B cell (primary cell): ENCODE results near the gene HOATZ. TPM values are rescaled to one million over a fixed set of nuclear protein-coding genes. Genes with fewer than 3 reads are reported as not detected.

ENCODE experiments used
- ATAC-seq: fragments of 200-7000 bp; cut with Tn5 transposase; one replicate; pipeline ENCODE4 v1.10.0; 2021; ENCODE audit warnings: low read depth, mild to moderate bottlenecking, moderate number of reproducible peaks, moderate library complexity
- CTCF ChIA-PET: fragments of 350-600 bp; sonication (Branson Sonifier 250); formaldehyde crosslinking; loops from one replicate; lab custom pipeline; 2021; ENCODE audit warnings: antibody characterized with exemption, inconsistent platforms; lab: Charles Lee
- POLR2A ChIA-PET: fragments of 350-600 bp; sonication (Branson Sonifier 250); formaldehyde crosslinking; loops from one replicate; lab custom pipeline; 2021; ENCODE audit warnings: antibody characterized with exemption; lab: Charles Lee
- DNase-seq: peaks from one replicate; pipeline ENCODE4 v3.0.0; 2013
- H2AFZ ChIP-seq: 2 replicates; pipeline ENCODE4 v1.6.1; 2012; ENCODE audit warnings: mild to moderate bottlenecking, low read depth, low read length; ENCODE audit not compliant: insufficient read depth, poor library complexity, severe bottlenecking
- H3K27ac ChIP-seq, 2 donors: 1 replicate in 1 of 2; 2 replicates in 1 of 2; pipeline ENCODE4 v1.5.1; 2012 to 2013; ENCODE audit warnings: low read length in 2 of 2, mild to moderate bottlenecking in 2 of 2, moderate library complexity in 1 of 2
- H3K27me3 ChIP-seq, 4 experiments: fragments of 200-600 bp in 1 of 4; sonication (generic) in 1 of 4; replicated peaks in 1 of 4; 1 replicate in 2 of 4; 2 replicates in 2 of 4; pipeline versions ENCODE4 v1.6.1 to v1.7.0; 2013 to 2016; ENCODE audit warnings: low read length in 3 of 4, mild to moderate bottlenecking in 2 of 4, mixed read lengths in 1 of 4, moderate library complexity in 1 of 4; ENCODE audit not compliant: insufficient read depth in 4 of 4, control insufficient read depth in 3 of 4; ENCODE audit errors: control extremely low read depth in 1 of 4
- H3K36me3 ChIP-seq, 2 experiments: replicated peaks in 1 of 2; 1 replicate in 1 of 2; 2 replicates in 1 of 2; pipeline versions ENCODE4 v1.6.1 to v1.7.1; 2013; ENCODE audit warnings: low read length in 1 of 2; ENCODE audit not compliant: insufficient read depth in 2 of 2, control insufficient read depth in 1 of 2; ENCODE audit errors: control extremely low read depth in 1 of 2, extremely low read depth in 1 of 2
- H3K4me1 ChIP-seq, 2 donors: fragments of 200-600 bp in 1 of 2; sonication (generic) in 1 of 2; 1 replicate in 1 of 2; 2 replicates in 1 of 2; pipeline versions ENCODE4 v1.5.1 to v1.6.1; 2013 to 2017; ENCODE audit warnings: low read length in 2 of 2; ENCODE audit not compliant: control insufficient read depth in 2 of 2, insufficient read depth in 2 of 2
- H3K4me2 ChIP-seq: replicated peaks from 2 replicates; pipeline ENCODE3; 2012; ENCODE audit warnings: mild to moderate bottlenecking, low read depth, low read length; ENCODE audit not compliant: poor library complexity, severe bottlenecking
- H3K4me3 ChIP-seq, 5 experiments: fragments of 200-600 bp in 1 of 5; sonication (generic) in 1 of 5; 1 replicate in 3 of 5; 2 replicates in 2 of 5; pipeline versions ENCODE4 v1.5.1 to v1.7.0; 2011 to 2016; ENCODE audit warnings: low read length in 4 of 5, mild to moderate bottlenecking in 4 of 5, low read depth in 2 of 5, control low read depth in 1 of 5, moderate library complexity in 1 of 5; ENCODE audit not compliant: insufficient read depth in 1 of 5; ENCODE audit errors: control extremely low read depth in 1 of 5, extremely low read depth in 1 of 5
- H3K79me2 ChIP-seq: fragments of 200-600 bp; sonication (generic); one replicate; pipeline ENCODE4 v1.6.0; 2016; ENCODE audit warnings: low read length; ENCODE audit not compliant: control insufficient read depth, insufficient read depth
- H3K9ac ChIP-seq: fragments of 200-600 bp; sonication (generic); 2 replicates; pipeline ENCODE4 v1.6.1; 2017; ENCODE audit warnings: mild to moderate bottlenecking, low read length, moderate library complexity
- H3K9me3 ChIP-seq, 3 donors: one replicate each; pipeline versions ENCODE4 v1.6.1 to v1.7.1; 2013; ENCODE audit warnings: low read length in 2 of 3; ENCODE audit not compliant: control insufficient read depth in 2 of 3, insufficient read depth in 1 of 3; ENCODE audit errors: control extremely low read depth in 1 of 3
- H4K20me1 ChIP-seq: 2 replicates; pipeline ENCODE4 v1.6.0; 2012; ENCODE audit warnings: mild to moderate bottlenecking, low read length; ENCODE audit not compliant: insufficient read depth, control insufficient read depth, poor library complexity, severe bottlenecking
- H3K27ac Mint-ChIP-seq: one replicate; pipeline ENCODE4 v1.8.0; 2021; ENCODE audit warnings: mixed read lengths
- H3K27me3 Mint-ChIP-seq: one replicate; pipeline ENCODE4 v1.8.0; 2021; ENCODE audit warnings: mixed read lengths
- H3K4me1 Mint-ChIP-seq: one replicate; pipeline ENCODE4 v1.8.0; 2021; ENCODE audit warnings: mixed read lengths
- H3K4me3 Mint-ChIP-seq: one replicate; pipeline ENCODE4 v1.8.0; 2021; ENCODE audit warnings: mixed read lengths
- H3K9me3 Mint-ChIP-seq: one replicate; pipeline ENCODE4 v1.8.0; 2022; ENCODE audit warnings: mixed read lengths; ENCODE audit not compliant: insufficient read depth
- CTCF ChIP-seq: fragments of 200-600 bp; IDR thresholded peaks from one replicate; pipeline ENCODE4 v1.8.0; 2022; ENCODE audit warnings: antibody characterized with exemption, mild to moderate bottlenecking
- EZH2 ChIP-seq: IDR thresholded peaks from 2 replicates; pipeline ENCODE4 v1.6.1; 2012; ENCODE audit warnings: borderline replicate concordance, low read depth, mild to moderate bottlenecking, moderate library complexity, low read length; ENCODE audit not compliant: insufficient read depth, poor library complexity, severe bottlenecking
- WGBS: methylation state at CpG from one replicate; pipeline ENCODE4 v1.1.5; 2013; ENCODE audit warnings: missing lambda C conversion rate; ENCODE audit not compliant: insufficient coverage; 5-methylcytosine and 5-hydroxymethylcytosine counted together
- intact Hi-C: fragments of 100-400 bp; cut with micrococcal nuclease; formaldehyde crosslinking; loops from one replicate; pipeline ENCODE4 v1.10.0; 2022
- polyA plus RNA-seq: library from polyadenylated mRNA; depleted of rRNA; stranded (reverse); fragments of >200 nt; gene quantifications from 2 replicates; pipeline ENCODE4 v1.2.3, GENCODE V29; 2012
- total RNA-seq, 2 donors: library from RNA; stranded (reverse); fragments of 120-200 nt in 1 of 2; gene quantifications; 1 replicate in 1 of 2; 2 replicates in 1 of 2; pipeline versions ENCODE4 v1.2.3 to v1.2.4, GENCODE V29; 2013 to 2022

The HOATZ gene
- total and polyA plus RNA-seq, 2 donors (not counting 1 experiment from before 2014, with no cell fraction given): not detected

GRCh38 chr11:111572581-111572980 is 58.0 kb downstream of the HOATZ start:
- H3K9ac ChIP-seq: no peak overlapping the region
- no peaks in the 10 kb centered on the region for H3K79me2 ChIP-seq
- Mint-ChIP-seq H3K4me3 (no peak overlapping the region), H3K27ac (no peak overlapping the region), H3K4me1 (peaks cover 7% of the 10 kb centered on the region), H3K9me3 (no peaks in the 10 kb centered on the region), H3K27me3 (peaks cover 14% of the 10 kb centered on the region)
- intact Hi-C loops: no loop called here
- ChIA-PET CTCF (interaction anchor here (2.0 to 2.5 kb wide), 2 partner anchors 205 to 269 kb away, joined by 7 to 11 read pairs; no protein-coding TSS in a partner anchor), POLR2A (no interaction called here)
- H3K4me1 ChIP-seq: no peaks in the 10 kb centered on the region
- H3K36me3 ChIP-seq: no peaks in the 10 kb centered on the region
- H2AFZ ChIP-seq: no peak overlapping the region
- H3K9me3 ChIP-seq: no peaks in the 10 kb centered on the region
- no peak overlapping the region for H3K4me2 ChIP-seq
- no peak overlapping the region for H3K27ac ChIP-seq
- H3K4me3 ChIP-seq: no peak overlapping the region
- 100% methylated on average over 3 of the region's 3 CpGs for WGBS
- no peak for TF ChIP-seq EZH2
- no peak for TF ChIP-seq CTCF
- DNase-seq (no peak), ATAC-seq (no peak)
- H4K20me1 ChIP-seq: no peaks in the 10 kb centered on the region
- H3K27me3 ChIP-seq: peaks cover 0 to 4% (median 0%) of the 10 kb centered on the region in 4 experiments

- Mint-ChIP-seq H3K4me3 (no peak overlapping the region), H3K4me1 (peaks cover 7% of the 10 kb centered on the region), H3K27me3 (peaks cover 14% of the 10 kb centered on the region), H3K9me3 (no peaks in the 10 kb centered on the region), H3K27ac (no peak overlapping the region)
- Histone ChIP-seq H3K9me3 (no peaks in the 10 kb centered on the region), H3K27me3 (peaks cover 0 to 4% (median 0%) of the 10 kb centered on the region in 4 experiments), H3K4me3 (no peak overlapping the region), H3K4me1 (no peaks in the 10 kb centered on the region), H3K4me2 (peak overlapping the region; percentile 48), H2AFZ (peak overlapping the region; percentile 47), H3K36me3 (no peaks in the 10 kb centered on the region), H3K79me2 (no peaks in the 10 kb centered on the region), H3K27ac (no peak overlapping the region), H3K9ac (no peak overlapping the region), H4K20me1 (no peaks in the 10 kb centered on the region)
- CTCF ChIA-PET: interaction anchor here (0.9 to 2.5 kb wide), 2 partner anchors 203 to 268 kb away, joined by 4 to 11 read pairs; no protein-coding TSS in a partner anchor
- intact Hi-C loops: no loop called here
- POLR2A ChIA-PET: no interaction called here
- ATAC-seq: no peak
- 100% methylated on average over 1 of the region's 4 CpGs for WGBS
- no peak for TF ChIP-seq EZH2
- TF ChIP-seq CTCF: no peak
- DNase-seq: no peak
Observed at GRCh38 chr11:111573821-111574249, 59.3 kb downstream of the HOATZ start.
